Activated CD4-positive, alpha-beta T cell treated with anti-CD3 and anti-CD28 coated beads for 36 hours (primary cell): Measurements from ENCODE around the gene AKAP6. TPM values are rescaled to one million over a fixed set of nuclear protein-coding genes. Genes with fewer than 3 reads are reported as not detected.

Source experiments
- ATAC-seq: fragments of 200-7000 bp; cut with Tn5 transposase; one replicate; pipeline ENCODE4 v1.10.0; 2021; ENCODE audit warnings: mild to moderate bottlenecking, moderate library complexity
- CTCF ChIA-PET: fragments of 350-600 bp; sonication (Branson Sonifier 250); formaldehyde crosslinking; loops from one replicate; lab custom pipeline; 2021; ENCODE audit warnings: antibody characterized with exemption; lab: Charles Lee
- POLR2A ChIA-PET: fragments of 350-600 bp; sonication (Branson Sonifier 250); formaldehyde crosslinking; loops from one replicate; lab custom pipeline; 2021; ENCODE audit warnings: antibody characterized with exemption, inconsistent platforms; lab: Charles Lee
- DNase-seq: peaks from one replicate; pipeline ENCODE4 v3.0.0-alpha.2; 2020
- H3K27ac Mint-ChIP-seq: one replicate; pipeline ENCODE4 v1.8.0; 2021; ENCODE audit warnings: mixed read lengths
- H3K27me3 Mint-ChIP-seq: one replicate; pipeline ENCODE4 v1.8.0; 2021; ENCODE audit warnings: mixed read lengths
- H3K36me3 Mint-ChIP-seq: one replicate; pipeline ENCODE4 v1.8.0; 2021; ENCODE audit warnings: low read depth, mixed read lengths
- H3K4me1 Mint-ChIP-seq: one replicate; pipeline ENCODE4 v1.8.0; 2021; ENCODE audit warnings: mixed read lengths
- H3K4me3 Mint-ChIP-seq: one replicate; pipeline ENCODE4 v1.8.0; 2021; ENCODE audit warnings: mild to moderate bottlenecking, moderate library complexity, mixed read lengths
- H3K9me3 Mint-ChIP-seq: one replicate; pipeline ENCODE4 v1.8.0; 2021; ENCODE audit warnings: low read depth, mixed read lengths
- intact Hi-C, 2 experiments: fragments of 100-400 bp; cut with DNase I in 1 of 2; cut with micrococcal nuclease in 1 of 2; formaldehyde crosslinking; loops; one replicate each; pipeline versions ENCODE4 v1.14.2 to v1.15.1; 2022 to 2024; cut with DNase I, micrococcal nuclease
- total RNA-seq, 2 experiments: library from RNA; stranded (reverse); gene quantifications; one replicate each; pipeline ENCODE4 v1.2.3, GENCODE V29; 2021

The AKAP6 gene
- total RNA-seq, 2 experiments from 2014 or later, result 1.1 to 2.0 TPM

GRCh38 chr14:32524609-32525375 is 195.7 kb downstream of the AKAP6 start:
- no peaks in the 10 kb centered on the region for H3K9me3 Mint-ChIP-seq
- ChIA-PET POLR2A (no interaction called here), CTCF (interaction anchor here (0.5 to 0.6 kb wide), 3 partner anchors 169 to 1649 kb away, joined by 3 read pairs; no protein-coding TSS in a partner anchor)
- H3K4me3 Mint-ChIP-seq, result no peak overlapping the region
- DNase-seq (no peak), ATAC-seq (no peak)
- H3K4me1 Mint-ChIP-seq, result no peaks in the 10 kb centered on the region
- no peaks in the 10 kb centered on the region for H3K36me3 Mint-ChIP-seq
- H3K27me3 Mint-ChIP-seq, result no peaks in the 10 kb centered on the region
- H3K27ac Mint-ChIP-seq, result no peak overlapping the region
- intact Hi-C loops, result no loop called here

GRCh38 chr14:32525591-32525990 is 196.5 kb downstream of the AKAP6 start:
- ATAC-seq (no peak), DNase-seq (no peak)
- CTCF ChIA-PET, result interaction anchor here (1.1 kb wide), 1 partner anchor 1011 kb away, joined by 3 read pairs; no protein-coding TSS in a partner anchor
- no peaks in the 10 kb centered on the region for H3K4me1 Mint-ChIP-seq
- no peaks in the 10 kb centered on the region for H3K9me3 Mint-ChIP-seq
- intact Hi-C loops, result no loop called here
- POLR2A ChIA-PET, result no interaction called here
- no peaks in the 10 kb centered on the region for H3K36me3 Mint-ChIP-seq
- H3K27me3 Mint-ChIP-seq, result no peaks in the 10 kb centered on the region
- no peak overlapping the region for H3K27ac Mint-ChIP-seq
- H3K4me3 Mint-ChIP-seq, result no peak overlapping the region

- intact Hi-C loops, result no loop called here
These were observed 201.7 kb downstream of the AKAP6 start for GRCh38 chr14:32530800-32531199.

GRCh38 chr14:32531942-32532515 is 202.9 kb downstream of the AKAP6 start:
- no peak overlapping the region for H3K4me3 Mint-ChIP-seq
- H3K36me3 Mint-ChIP-seq, result no peaks in the 10 kb centered on the region
- H3K4me1 Mint-ChIP-seq, result no peaks in the 10 kb centered on the region
- DNase-seq (no peak), ATAC-seq (no peak)
- no peaks in the 10 kb centered on the region for H3K9me3 Mint-ChIP-seq
- ChIA-PET CTCF (no interaction called here), POLR2A (no interaction called here)
- intact Hi-C loops, result no loop called here
- no peak overlapping the region for H3K27ac Mint-ChIP-seq
- no peaks in the 10 kb centered on the region for H3K27me3 Mint-ChIP-seq

More at GRCh38 chr14:32530800-32531199, 201.7 kb downstream of the AKAP6 start:
- DNase-seq (no peak), ATAC-seq (no peak)
- Mint-ChIP-seq H3K36me3 (no peaks in the 10 kb centered on the region), H3K4me3 (no peak overlapping the region), H3K27me3 (no peaks in the 10 kb centered on the region), H3K4me1 (no peaks in the 10 kb centered on the region), H3K27ac (no peak overlapping the region), H3K9me3 (no peaks in the 10 kb centered on the region)
- ChIA-PET CTCF (no interaction called here), POLR2A (no interaction called here)

GRCh38 chr14:32534145-32534544 is 205.0 kb downstream of the AKAP6 start:
- ATAC-seq (no peak), DNase-seq (no peak)
- H3K27me3 Mint-ChIP-seq, result no peaks in the 10 kb centered on the region
- POLR2A ChIA-PET, result no interaction called here
- CTCF ChIA-PET, result no interaction called here
- no peaks in the 10 kb centered on the region for H3K9me3 Mint-ChIP-seq
- H3K4me3 Mint-ChIP-seq, result no peak overlapping the region
- no peaks in the 10 kb centered on the region for H3K36me3 Mint-ChIP-seq
- intact Hi-C loops, result no loop called here
- H3K27ac Mint-ChIP-seq, result no peak overlapping the region
- H3K4me1 Mint-ChIP-seq, result no peaks in the 10 kb centered on the region

- no peak overlapping the region for H3K4me3 Mint-ChIP-seq
- no peaks in the 10 kb centered on the region for H3K36me3 Mint-ChIP-seq
- POLR2A ChIA-PET, result no interaction called here
- DNase-seq (no peak), ATAC-seq (no peak)
- no peaks in the 10 kb centered on the region for H3K27me3 Mint-ChIP-seq
- H3K27ac Mint-ChIP-seq, result no peak overlapping the region
- intact Hi-C loops, result no loop called here
- CTCF ChIA-PET, result interaction anchor here (0.6 to 0.9 kb wide), 2 partner anchors 23 to 1307 kb away, joined by 3 read pairs; no protein-coding TSS in a partner anchor
- H3K4me1 Mint-ChIP-seq, result no peaks in the 10 kb centered on the region
- no peaks in the 10 kb centered on the region for H3K9me3 Mint-ChIP-seq
These were observed 207.1 kb downstream of the AKAP6 start for GRCh38 chr14:32536175-32536574.

- CTCF ChIA-PET, result no interaction called here
- intact Hi-C loops, result no loop called here
These were observed 208.1 kb downstream of the AKAP6 start for GRCh38 chr14:32537166-32537565.

GRCh38 chr14:32542507-32542906 is 213.4 kb downstream of the AKAP6 start:
- DNase-seq (no peak), ATAC-seq (no peak)
- POLR2A ChIA-PET, result interaction anchor here (0.6 kb wide), 1 partner anchor 52 kb away, joined by 3 read pairs; no protein-coding TSS in a partner anchor
- intact Hi-C loops, result no loop called here
- CTCF ChIA-PET, result no interaction called here
- H3K4me1 Mint-ChIP-seq, result no peaks in the 10 kb centered on the region
- H3K4me3 Mint-ChIP-seq, result no peak overlapping the region
- no peak overlapping the region for H3K27ac Mint-ChIP-seq
- H3K36me3 Mint-ChIP-seq, result no peaks in the 10 kb centered on the region
- no peaks in the 10 kb centered on the region for H3K9me3 Mint-ChIP-seq
- H3K27me3 Mint-ChIP-seq, result peaks cover 2% of the 10 kb centered on the region

More at GRCh38 chr14:32537166-32537565, 208.1 kb downstream of the AKAP6 start:
- Mint-ChIP-seq H3K27ac (no peak overlapping the region), H3K9me3 (no peaks in the 10 kb centered on the region), H3K4me3 (no peak overlapping the region), H3K27me3 (no peaks in the 10 kb centered on the region), H3K4me1 (no peaks in the 10 kb centered on the region), H3K36me3 (no peaks in the 10 kb centered on the region)
- ATAC-seq (no peak), DNase-seq (no peak)
- POLR2A ChIA-PET, result no interaction called here

GRCh38 chr14:32545095-32545494 is 216.0 kb downstream of the AKAP6 start:
- Mint-ChIP-seq H3K36me3 (no peaks in the 10 kb centered on the region), H3K4me1 (no peaks in the 10 kb centered on the region), H3K4me3 (no peak overlapping the region), H3K27ac (no peak overlapping the region), H3K27me3 (peaks cover 2% of the 10 kb centered on the region), H3K9me3 (no peaks in the 10 kb centered on the region)
- ATAC-seq (no peak), DNase-seq (no peak)
- ChIA-PET POLR2A (no interaction called here), CTCF (no interaction called here)
- intact Hi-C loops, result no loop called here

GRCh38 chr14:32545506-32546210 is 216.6 kb downstream of the AKAP6 start:
- DNase-seq (no peak), ATAC-seq (no peak)
- peaks cover 2% of the 10 kb centered on the region for H3K27me3 Mint-ChIP-seq
- no peak overlapping the region for H3K4me3 Mint-ChIP-seq
- no peaks in the 10 kb centered on the region for H3K36me3 Mint-ChIP-seq
- H3K9me3 Mint-ChIP-seq, result no peaks in the 10 kb centered on the region
- no peak overlapping the region for H3K27ac Mint-ChIP-seq
- intact Hi-C loops, result no loop called here
- CTCF ChIA-PET, result no interaction called here
- POLR2A ChIA-PET, result no interaction called here
- H3K4me1 Mint-ChIP-seq, result no peaks in the 10 kb centered on the region

GRCh38 chr14:32546246-32546645 is 217.1 kb downstream of the AKAP6 start:
- H3K4me3 Mint-ChIP-seq, result no peak overlapping the region
- ChIA-PET CTCF (no interaction called here), POLR2A (no interaction called here)
- no peak overlapping the region for H3K27ac Mint-ChIP-seq
- ATAC-seq (no peak), DNase-seq (no peak)
- H3K36me3 Mint-ChIP-seq, result no peaks in the 10 kb centered on the region
- intact Hi-C loops, result no loop called here
- H3K9me3 Mint-ChIP-seq, result no peaks in the 10 kb centered on the region
- peaks cover 2% of the 10 kb centered on the region for H3K27me3 Mint-ChIP-seq
- no peaks in the 10 kb centered on the region for H3K4me1 Mint-ChIP-seq
